ENCODE measurements around the gene C1QTNF8.

Gene C1QTNF8

DNA sequence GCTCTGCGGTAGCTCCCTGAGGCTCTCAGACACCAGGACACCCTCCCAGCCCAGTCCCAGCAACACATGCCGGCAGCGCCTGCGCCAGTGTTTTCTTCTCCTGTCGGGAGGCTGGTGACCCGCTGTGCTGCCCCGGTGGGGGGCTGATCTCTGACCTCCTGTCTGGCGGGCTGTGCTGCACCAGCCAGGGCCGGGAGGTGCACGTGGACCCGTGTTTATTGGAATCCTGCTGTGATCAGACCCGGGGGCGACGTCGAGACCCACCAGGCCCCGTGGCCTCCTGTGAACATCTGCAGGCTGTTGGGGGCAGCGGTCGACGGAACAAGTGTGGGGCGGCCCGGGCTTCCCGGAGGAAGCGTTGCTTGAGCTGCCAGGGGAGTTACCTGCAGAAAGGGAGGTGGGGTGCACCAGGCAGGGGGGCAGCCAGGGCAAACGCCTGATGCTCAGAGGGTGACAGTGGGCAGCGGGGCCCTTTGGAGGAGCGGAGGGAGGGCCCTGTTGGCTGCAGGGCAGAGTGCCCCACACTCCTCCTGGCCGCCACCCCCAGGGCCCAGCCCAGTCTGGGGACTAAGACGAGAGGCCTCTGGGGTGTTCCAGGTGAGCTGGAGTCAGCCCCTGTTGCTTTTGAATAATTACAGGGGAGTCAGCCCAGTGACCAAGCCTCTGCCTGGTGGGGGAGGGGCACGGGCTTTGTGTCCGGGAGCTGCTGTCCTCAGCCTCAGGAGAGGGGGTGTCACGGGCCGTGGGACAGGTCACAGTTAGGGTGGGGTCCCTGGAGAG, 25.8 kb downstream of the C1QTNF8 start:
- no peak for ATAC-seq (replicated peaks)
- peaks cover 0 to 4% of the 10 kb centered on the region in 2 donors for H3K4me1 Mint-ChIP-seq (ENCODE audit: low read depth in 2 of 2)
- H3K4me3 Mint-ChIP-seq: no peak overlapping the region
- H3K36me3 Mint-ChIP-seq (ENCODE audit: insufficient read depth): peaks cover 11% of the 10 kb centered on the region
- peaks cover 10 to 44% of the 10 kb centered on the region in 2 donors for H3K27me3 Mint-ChIP-seq
- no peak for DNase-seq
- H3K27ac Mint-ChIP-seq: no peak overlapping the region
- no peaks in the 10 kb centered on the region for H3K9me3 Mint-ChIP-seq

DNA sequence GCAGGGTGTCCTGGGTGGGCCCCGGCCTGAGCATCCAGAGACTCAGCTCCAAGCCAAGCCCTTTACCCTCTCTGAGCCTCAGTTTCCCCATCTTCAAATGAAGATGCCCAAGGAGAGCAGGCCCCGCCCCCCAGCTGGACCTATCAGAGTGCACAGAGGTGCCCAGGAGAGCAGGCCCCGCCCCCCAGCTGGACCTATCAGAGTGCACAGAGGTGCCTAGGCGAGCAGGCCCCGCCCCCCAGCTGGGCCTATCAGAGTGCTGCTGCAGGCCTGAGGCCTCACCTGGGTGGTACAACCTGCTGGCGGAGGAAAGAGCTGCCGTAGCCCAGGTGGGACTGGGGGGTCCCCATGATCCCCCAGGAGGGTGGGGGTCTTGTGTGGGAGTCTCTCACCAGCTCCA, 26.9 kb downstream of the C1QTNF8 start:
- no peak overlapping the region for H3K4me3 Mint-ChIP-seq
- no peaks in the 10 kb centered on the region for H3K9me3 Mint-ChIP-seq
- peaks cover 0 to 6% of the 10 kb centered on the region in 2 donors for H3K4me1 Mint-ChIP-seq (ENCODE audit: low read depth in 2 of 2)
- H3K27me3 Mint-ChIP-seq: peaks cover 16 to 55% of the 10 kb centered on the region in 2 donors
- no peak overlapping the region for H3K27ac Mint-ChIP-seq
- no peak for DNase-seq
- H3K36me3 Mint-ChIP-seq (ENCODE audit: insufficient read depth): peaks cover 11% of the 10 kb centered on the region
- ATAC-seq (replicated peaks): no peak

DNA sequence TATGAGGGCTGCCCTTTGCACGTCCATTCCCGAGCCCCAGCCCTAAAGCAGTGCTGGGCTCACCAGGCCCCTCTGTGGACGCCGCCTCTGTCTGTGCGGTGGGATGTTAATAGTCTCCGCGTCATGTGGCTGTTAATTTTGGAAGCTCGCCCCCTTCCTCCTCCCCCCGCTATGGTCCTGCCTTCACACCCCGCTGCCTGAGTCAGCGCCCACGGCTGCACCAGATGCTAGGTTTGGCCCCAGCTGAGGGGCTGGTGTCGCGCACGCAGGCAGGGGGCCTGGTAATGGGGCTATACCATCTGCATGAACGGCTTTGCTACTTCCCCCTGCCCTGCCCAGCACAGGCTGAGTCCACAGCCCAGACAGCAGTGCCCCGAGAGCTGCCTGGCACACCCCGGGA, 27.6 kb downstream of the C1QTNF8 start:
- Mint-ChIP-seq H3K36me3 (ENCODE audit: insufficient read depth) (peaks cover 11% of the 10 kb centered on the region), H3K4me1 (ENCODE audit: low read depth in 2 of 2) (peaks cover 0 to 6% of the 10 kb centered on the region in 2 donors), H3K27me3 (peaks cover 21 to 62% of the 10 kb centered on the region in 2 donors), H3K27ac (no peak overlapping the region), H3K4me3 (no peak overlapping the region), H3K9me3 (no peaks in the 10 kb centered on the region)
- ATAC-seq (replicated peaks): no peak
- DNase-seq: no peak

DNA sequence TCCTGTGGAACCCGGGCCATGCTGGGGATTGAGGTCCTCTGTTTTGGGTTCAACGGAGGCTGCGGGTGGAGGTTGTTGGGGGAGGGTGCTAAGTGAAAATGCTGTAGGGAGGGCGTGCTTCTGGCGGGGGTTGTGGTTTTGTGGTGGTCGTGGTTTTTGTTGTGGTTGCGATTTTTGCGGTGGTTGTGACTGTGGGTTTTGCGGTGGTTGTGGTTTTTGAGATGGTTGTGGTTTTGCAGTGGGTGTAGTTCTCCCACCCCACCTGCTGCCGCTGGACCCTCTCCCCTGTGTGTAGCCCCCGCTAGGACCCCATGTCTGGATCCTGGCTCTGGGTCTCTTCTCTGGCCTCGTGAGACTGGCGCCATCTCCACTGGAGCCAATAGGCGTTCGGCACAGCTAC, 28.4 kb downstream of the C1QTNF8 start:
- H3K4me3 Mint-ChIP-seq: peak overlapping the region in 1 of 2 donors; percentile 29

DNA sequence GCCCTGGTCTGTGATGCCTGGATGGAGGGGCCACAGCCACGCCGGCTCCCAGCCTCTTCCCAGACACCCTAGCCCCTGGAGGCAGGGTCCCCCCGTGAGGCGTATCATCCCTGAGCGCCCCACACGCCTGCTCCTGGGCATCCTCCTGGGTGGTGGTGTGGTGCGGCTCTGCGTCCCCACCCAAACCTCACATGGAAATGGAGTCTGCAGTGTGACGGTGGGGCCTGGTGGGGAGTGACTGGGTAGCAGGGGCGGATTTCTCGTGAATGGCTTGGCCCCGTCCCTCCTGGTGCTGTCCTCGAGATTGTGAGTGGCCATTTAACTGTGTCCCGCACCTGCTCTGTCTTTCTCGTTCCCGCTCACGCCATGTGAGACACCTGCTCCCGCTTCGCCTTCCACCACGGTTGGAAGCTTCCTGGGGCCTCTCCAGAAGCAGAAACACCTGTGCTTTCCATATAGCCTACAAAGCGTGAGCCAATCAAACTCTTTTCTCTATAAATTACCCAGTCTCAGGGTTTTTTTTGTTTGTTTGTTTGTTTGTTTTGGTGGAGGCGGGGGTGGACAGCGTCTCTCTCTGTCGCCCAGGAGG, 29.4 kb downstream of the C1QTNF8 start:
- DNase-seq: no peak
- H3K27ac Mint-ChIP-seq: no peak overlapping the region
- ATAC-seq (replicated peaks): no peak
- H3K4me1 Mint-ChIP-seq (ENCODE audit: low read depth in 2 of 2): peaks cover 0 to 6% of the 10 kb centered on the region in 2 donors
- peaks cover 21 to 65% of the 10 kb centered on the region in 2 donors for H3K27me3 Mint-ChIP-seq
- no peak overlapping the region for H3K4me3 Mint-ChIP-seq
- peaks cover 11% of the 10 kb centered on the region for H3K36me3 Mint-ChIP-seq (ENCODE audit: insufficient read depth)
- no peaks in the 10 kb centered on the region for H3K9me3 Mint-ChIP-seq

More for the DNA sequence above, 28.4 kb downstream of the C1QTNF8 start:
- Mint-ChIP-seq H3K9me3 (no peaks in the 10 kb centered on the region), H3K36me3 (ENCODE audit: insufficient read depth) (peaks cover 11% of the 10 kb centered on the region), H3K27me3 (peaks cover 21 to 70% of the 10 kb centered on the region in 2 donors), H3K27ac (peak overlapping the region in 1 of 2 donors; percentile 86), H3K4me1 (ENCODE audit: low read depth in 2 of 2) (peaks cover 0 to 6% of the 10 kb centered on the region in 2 donors)
- DNase-seq (no peak), ATAC-seq (replicated peaks) (no peak)

DNA sequence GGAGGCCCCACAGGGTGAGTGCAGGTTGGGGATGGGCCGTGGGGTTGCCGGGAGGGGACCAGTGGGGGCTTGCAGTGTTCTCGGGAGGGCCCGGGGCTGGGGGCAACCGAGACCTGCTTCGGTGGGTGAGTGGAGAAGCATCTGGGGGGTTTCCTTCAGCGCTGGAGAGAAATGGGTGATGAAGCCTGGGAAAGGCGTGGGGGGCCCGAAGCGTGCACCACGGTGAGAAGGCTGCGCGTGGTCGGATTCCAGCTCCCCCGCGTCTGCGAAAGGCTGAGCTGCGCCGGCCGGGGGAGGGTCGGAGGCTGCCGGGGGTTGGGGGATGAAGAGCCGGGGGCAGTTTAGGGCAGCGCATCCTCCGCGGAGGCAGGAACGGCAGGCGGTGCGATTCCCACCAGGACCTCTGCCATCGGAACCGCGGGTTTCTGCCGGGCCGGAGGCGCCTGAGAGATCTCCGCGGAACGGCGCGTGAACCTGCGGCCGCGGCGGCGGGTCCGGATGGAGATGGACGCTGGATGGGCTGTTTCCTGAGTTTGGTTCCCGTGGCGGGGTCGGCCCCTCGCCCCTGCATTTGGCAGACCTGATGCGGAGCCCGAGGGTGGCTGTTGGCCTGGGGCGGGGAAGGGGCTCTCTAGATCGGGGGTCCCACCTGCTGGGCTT, 30.4 kb downstream of the C1QTNF8 start:
- no peak overlapping the region for H3K27ac Mint-ChIP-seq
- H3K4me3 Mint-ChIP-seq: no peak overlapping the region
- H3K4me1 Mint-ChIP-seq (ENCODE audit: low read depth in 2 of 2): peaks cover 0 to 6% of the 10 kb centered on the region in 2 donors
- H3K9me3 Mint-ChIP-seq: no peaks in the 10 kb centered on the region
- ATAC-seq (replicated peaks): no peak
- peaks cover 11% of the 10 kb centered on the region for H3K36me3 Mint-ChIP-seq (ENCODE audit: insufficient read depth)
- no peak for DNase-seq
- H3K27me3 Mint-ChIP-seq: peaks cover 21 to 55% of the 10 kb centered on the region in 2 donors

DNA sequence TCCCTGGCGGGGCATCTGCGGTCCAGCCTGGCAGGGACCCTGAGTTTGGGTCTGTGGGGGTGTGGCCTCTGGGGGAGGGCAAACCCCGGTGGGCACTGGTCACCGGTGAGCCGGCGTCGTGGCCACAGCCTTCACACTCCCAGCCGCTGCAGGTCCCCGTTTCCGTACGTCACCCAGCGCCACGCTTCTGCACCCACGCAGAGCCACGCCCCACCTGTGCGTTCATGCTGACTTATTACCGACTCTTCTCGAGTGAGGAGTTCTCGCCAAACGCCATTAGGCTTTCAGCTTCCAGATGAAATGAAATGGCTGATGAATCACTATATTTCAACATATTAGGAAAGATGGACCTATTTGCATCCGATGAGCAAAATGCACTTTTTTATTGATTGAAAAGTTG, 32.3 kb downstream of the C1QTNF8 start:
- Mint-ChIP-seq H3K27me3 (peaks cover 15 to 46% of the 10 kb centered on the region in 2 donors), H3K4me1 (ENCODE audit: low read depth in 2 of 2) (peaks cover 0 to 6% of the 10 kb centered on the region in 2 donors), H3K4me3 (no peak overlapping the region), H3K27ac (no peak overlapping the region), H3K9me3 (peaks cover 0 to 3% of the 10 kb centered on the region in 2 donors), H3K36me3 (ENCODE audit: insufficient read depth) (peaks cover 11% of the 10 kb centered on the region)
- ATAC-seq (replicated peaks) (no peak), DNase-seq (no peak)

DNA sequence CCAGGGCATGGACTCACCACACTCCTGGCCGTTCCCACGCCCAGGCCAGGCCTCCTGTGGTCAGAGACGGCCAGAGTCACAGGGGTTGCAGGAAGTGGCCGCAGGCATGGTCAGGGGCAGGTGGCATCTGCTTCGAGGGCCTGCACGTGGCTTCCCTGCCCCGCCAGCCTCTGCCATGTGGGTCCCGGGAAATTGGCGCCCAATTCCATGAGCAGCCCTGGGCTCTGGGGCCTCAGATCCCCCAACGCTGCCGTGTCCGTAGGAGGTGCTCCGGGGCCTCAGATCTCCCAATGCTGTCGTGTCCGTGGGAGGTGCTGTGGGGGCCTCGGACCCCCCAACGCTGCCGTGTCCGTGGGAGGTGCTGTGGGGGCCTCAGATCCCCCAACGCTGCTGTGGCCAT, 33.1 kb downstream of the C1QTNF8 start:
- peaks cover 15 to 46% of the 10 kb centered on the region in 2 donors for H3K27me3 Mint-ChIP-seq

DNA sequence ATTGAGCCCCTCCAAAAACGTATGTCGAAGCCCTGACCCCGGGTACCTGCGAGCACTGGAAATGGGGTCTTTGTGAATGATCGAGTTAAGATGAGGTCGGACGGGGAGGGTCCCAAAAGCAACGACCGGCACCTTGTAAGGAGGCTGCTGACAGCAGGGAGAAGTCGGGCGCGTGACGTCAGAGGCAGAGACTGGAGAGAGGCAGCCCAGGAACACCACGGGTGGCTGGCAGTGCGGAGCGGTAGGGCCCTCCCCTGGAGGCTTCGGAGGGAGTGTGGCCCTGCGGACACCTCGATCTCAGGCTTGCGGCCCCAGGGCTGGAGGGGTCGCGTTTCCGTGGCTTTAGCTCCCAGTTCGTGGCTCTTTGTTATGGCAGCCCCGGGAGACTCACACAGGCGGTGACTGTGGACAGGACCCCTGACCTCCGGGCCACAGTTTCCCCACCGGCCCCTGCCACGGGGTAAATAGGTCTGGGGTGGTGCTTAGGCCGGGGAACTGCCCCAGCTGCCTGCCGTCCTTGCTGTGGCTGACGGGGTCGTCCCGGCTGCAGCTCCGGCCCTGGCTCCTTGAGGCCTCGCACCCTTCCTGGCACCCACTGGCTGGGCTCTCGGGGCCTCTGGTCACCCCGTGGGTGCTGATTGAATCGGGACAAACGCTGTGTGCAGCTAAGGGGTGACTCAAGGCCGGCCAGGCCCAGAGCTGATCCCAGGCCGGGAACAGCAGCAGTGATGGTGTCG, 34.1 kb downstream of the C1QTNF8 start:
- Mint-ChIP-seq H3K36me3 (ENCODE audit: insufficient read depth) (peaks cover 3% of the 10 kb centered on the region), H3K9me3 (peaks cover 0 to 3% of the 10 kb centered on the region in 2 donors), H3K27me3 (peaks cover 15 to 46% of the 10 kb centered on the region in 2 donors), H3K27ac (no peak overlapping the region), H3K4me1 (ENCODE audit: low read depth in 2 of 2) (peaks cover 0 to 2% of the 10 kb centered on the region in 2 donors), H3K4me3 (no peak overlapping the region)
- no peak for ATAC-seq (replicated peaks)
- DNase-seq: no peak

More for the DNA sequence above, 33.1 kb downstream of the C1QTNF8 start:
- Mint-ChIP-seq H3K9me3 (peaks cover 0 to 3% of the 10 kb centered on the region in 2 donors), H3K4me3 (no peak overlapping the region), H3K4me1 (ENCODE audit: low read depth in 2 of 2) (peaks cover 0 to 6% of the 10 kb centered on the region in 2 donors), H3K27ac (no peak overlapping the region), H3K36me3 (ENCODE audit: insufficient read depth) (peaks cover 11% of the 10 kb centered on the region)
- DNase-seq: no peak
- ATAC-seq (replicated peaks): no peak

DNA sequence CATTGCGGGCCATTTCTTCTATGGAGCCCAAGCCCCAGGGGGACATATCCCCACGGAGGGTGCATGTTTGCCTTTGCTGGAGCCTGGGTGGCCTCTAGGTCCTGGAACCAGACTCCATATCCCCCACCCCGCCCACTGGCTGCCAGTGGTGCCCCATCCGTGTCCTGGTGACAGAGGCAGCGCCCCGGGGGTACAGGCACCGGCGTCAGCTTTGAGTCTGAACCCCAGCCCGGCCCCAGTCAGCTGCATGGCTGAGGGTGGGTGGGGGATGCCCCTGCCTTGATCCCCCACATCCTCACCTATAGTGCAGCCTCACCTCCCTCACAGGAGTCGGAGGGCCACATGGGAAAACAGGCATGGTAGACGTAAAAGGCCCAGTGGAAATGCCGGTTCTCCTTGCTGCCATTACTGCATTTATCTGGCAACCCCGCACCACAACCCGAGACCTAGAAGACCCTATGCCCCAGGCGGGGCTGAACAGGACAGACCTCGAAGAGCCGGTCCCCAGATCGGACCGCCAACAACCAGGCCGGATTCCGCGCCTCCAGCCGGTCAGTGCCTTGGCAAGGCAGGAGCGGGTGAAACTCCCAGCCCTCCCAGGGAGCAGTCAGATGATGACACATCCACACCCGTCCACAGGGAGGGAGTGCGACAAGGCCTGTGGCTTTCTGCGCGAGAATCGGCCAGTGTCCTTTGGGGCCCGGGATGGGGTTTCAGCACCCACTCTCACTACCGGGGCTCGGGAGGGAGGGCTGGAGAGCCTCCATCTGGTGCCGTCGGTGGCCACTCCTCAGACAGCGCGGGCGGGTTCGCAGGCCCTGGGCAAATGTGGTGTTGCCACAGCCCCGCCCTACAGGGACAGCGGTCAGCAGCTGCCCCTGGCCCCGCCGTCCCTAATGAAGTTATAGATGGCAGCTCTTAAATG, 35.4 kb downstream of the C1QTNF8 start:
- no peak overlapping the region for H3K4me3 Mint-ChIP-seq
- H3K36me3 Mint-ChIP-seq (ENCODE audit: insufficient read depth): no peaks in the 10 kb centered on the region
- no peak overlapping the region for H3K27ac Mint-ChIP-seq
- H3K9me3 Mint-ChIP-seq: peaks cover 0 to 3% of the 10 kb centered on the region in 2 donors
- no peak for DNase-seq
- H3K4me1 Mint-ChIP-seq (ENCODE audit: low read depth in 2 of 2): peaks cover 0 to 2% of the 10 kb centered on the region in 2 donors
- ATAC-seq (replicated peaks): no peak
- H3K27me3 Mint-ChIP-seq: peaks cover 15 to 36% of the 10 kb centered on the region in 2 donors

DNA sequence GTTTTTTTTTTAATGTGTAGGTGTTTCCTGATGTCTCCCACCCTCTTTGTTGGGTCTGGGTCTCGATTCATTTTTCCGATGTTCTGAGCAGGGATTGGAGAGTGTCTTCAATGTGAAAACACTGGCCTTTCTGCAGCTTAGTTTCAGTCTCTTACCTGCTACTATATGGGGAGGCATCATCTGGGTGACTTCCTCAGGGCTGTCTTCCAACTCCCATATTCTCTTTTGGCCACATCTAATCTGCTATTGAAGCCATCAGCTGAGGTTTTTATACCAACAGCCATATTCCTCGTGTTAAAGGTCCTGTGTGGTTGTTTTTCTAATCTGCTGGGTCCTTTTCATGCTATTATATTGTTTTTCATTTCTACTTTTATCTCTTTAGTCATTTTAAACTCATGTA, 36.7 kb downstream of the C1QTNF8 start:
- no peak for DNase-seq
- Mint-ChIP-seq H3K27me3 (peaks cover 5 to 32% of the 10 kb centered on the region in 2 donors), H3K36me3 (ENCODE audit: insufficient read depth) (no peaks in the 10 kb centered on the region), H3K27ac (no peak overlapping the region), H3K9me3 (peaks cover 0 to 3% of the 10 kb centered on the region in 2 donors), H3K4me1 (ENCODE audit: low read depth in 2 of 2) (peaks cover 0 to 2% of the 10 kb centered on the region in 2 donors), H3K4me3 (no peak overlapping the region)
- no peak for ATAC-seq (replicated peaks)

DNA sequence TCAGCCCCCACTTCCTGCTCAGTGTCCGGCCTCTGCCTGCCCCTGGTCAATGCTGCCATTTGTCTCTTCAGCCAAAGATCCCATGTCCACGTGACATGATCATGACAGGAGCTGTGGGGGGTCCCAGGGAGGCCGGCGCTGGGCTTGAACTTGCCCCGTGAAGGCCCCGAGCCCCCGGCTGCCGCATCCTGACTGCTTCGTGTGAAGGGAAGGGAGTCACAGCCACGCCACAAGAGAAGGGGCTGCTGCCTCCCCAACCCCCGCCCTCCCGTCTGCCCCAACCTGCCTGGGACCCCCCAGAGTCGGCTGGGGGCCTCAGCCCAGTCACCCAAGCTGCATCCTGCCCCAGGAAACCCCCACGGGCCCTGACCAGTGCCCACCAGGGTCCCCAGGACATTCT, 37.8 kb downstream of the C1QTNF8 start:
- peaks cover 0 to 3% of the 10 kb centered on the region in 2 donors for H3K9me3 Mint-ChIP-seq
- H3K27ac Mint-ChIP-seq: no peak overlapping the region
- H3K4me3 Mint-ChIP-seq: no peak overlapping the region
- ATAC-seq (replicated peaks): no peak
- no peak for DNase-seq
- no peaks in the 10 kb centered on the region for H3K36me3 Mint-ChIP-seq (ENCODE audit: insufficient read depth)
- peaks cover 0 to 21% of the 10 kb centered on the region in 2 donors for H3K27me3 Mint-ChIP-seq
- H3K4me1 Mint-ChIP-seq (ENCODE audit: low read depth in 2 of 2): peaks cover 0 to 2% of the 10 kb centered on the region in 2 donors

Data from effector memory CD8-positive, alpha-beta T cell (primary cell).